HepG2 (cell line): ENCODE results near the gene OTUD7B. TPM values are rescaled to one million over a fixed set of nuclear protein-coding genes. Genes with fewer than 3 reads are reported as not detected.

ENCODE experiments used
- AGO2 ChIP-seq: fragments of 200-400 bp; formaldehyde crosslinking; optimal IDR thresholded peaks from 2 replicates; pipeline ENCODE3; 2017; ENCODE audit warnings: mild to moderate bottlenecking, low read depth, low read length, moderate library complexity
- CHD2 ChIP-seq: IDR thresholded peaks from 2 replicates; pipeline ENCODE4 v1.6.1; 2011; ENCODE audit warnings: low read depth, low read length, improper control_type of control experiment
- ETV6 ChIP-seq: sonication (generic); formaldehyde crosslinking; conservative IDR thresholded peaks from 2 replicates; pipeline ENCODE4 v1.4.0; 2020; ENCODE audit warnings: missing genetic modification reagents
- FOSL2 ChIP-seq: sonication (generic); formaldehyde crosslinking; IDR thresholded peaks from 2 replicates; pipeline ENCODE4 v1.4.0; 2020; ENCODE audit warnings: missing genetic modification reagents
- GFI1 ChIP-seq: sonication (generic); formaldehyde crosslinking; IDR thresholded peaks from 2 replicates; pipeline ENCODE4 v1.5.0; 2020; ENCODE audit warnings: missing genetic modification reagents, mild to moderate bottlenecking, borderline replicate concordance
- GLI4 ChIP-seq: sonication (generic); formaldehyde crosslinking; IDR thresholded peaks from 2 replicates; pipeline ENCODE4 v1.5.1; 2020; ENCODE audit warnings: missing genetic modification reagents, mild to moderate bottlenecking, moderate library complexity, borderline replicate concordance
- HHEX ChIP-seq: IDR thresholded peaks from 2 replicates; pipeline ENCODE4 v1.6.1; 2016; ENCODE audit warnings: control low read depth
- NFIC ChIP-seq: IDR thresholded peaks from 2 replicates; pipeline ENCODE4 v1.6.1; 2012; ENCODE audit warnings: mild to moderate bottlenecking, low read length, inconsistent platforms
- NR1H2 ChIP-seq: sonication (generic); formaldehyde crosslinking; IDR thresholded peaks from 2 replicates; pipeline ENCODE4 v1.8.1; 2022; ENCODE audit warnings: low read depth, missing genetic modification reagents, borderline replicate concordance
- POLR2AphosphoS2 ChIP-seq: IDR thresholded peaks from 2 replicates; pipeline ENCODE4 v1.6.1; 2011; ENCODE audit warnings: low read depth, low read length, improper control_type of control experiment
- RAD21 ChIP-seq: fragments of 450-650 bp; formaldehyde crosslinking; IDR thresholded peaks from 2 replicates; pipeline ENCODE4 v1.5.0; 2020; ENCODE audit warnings: mild to moderate bottlenecking
- REL ChIP-seq: sonication (generic); formaldehyde crosslinking; conservative IDR thresholded peaks from 2 replicates; pipeline ENCODE4 v1.8.0; 2022; ENCODE audit warnings: mild to moderate bottlenecking, missing genetic modification reagents, moderate library complexity
- RFXAP ChIP-seq: sonication (generic); formaldehyde crosslinking; IDR thresholded peaks from 2 replicates; pipeline ENCODE4 v1.4.0; 2020; ENCODE audit warnings: missing genetic modification reagents, borderline replicate concordance
- SRSF1 ChIP-seq: fragments of 200-400 bp; formaldehyde crosslinking; optimal IDR thresholded peaks from 2 replicates; pipeline ENCODE3; 2017; ENCODE audit warnings: mild to moderate bottlenecking, low read depth, low read length, moderate library complexity
- XBP1 ChIP-seq: sonication (generic); formaldehyde crosslinking; IDR thresholded peaks from 2 replicates; pipeline ENCODE4 v1.5.0; 2020; ENCODE audit warnings: missing genetic modification reagents
- ZBTB1 ChIP-seq: sonication (generic); formaldehyde crosslinking; IDR thresholded peaks from 2 replicates; pipeline ENCODE4 v1.4.0; 2020; ENCODE audit warnings: missing genetic modification reagents, borderline replicate concordance
- ZFP37 ChIP-seq: sonication (generic); formaldehyde crosslinking; IDR thresholded peaks from 2 replicates; pipeline ENCODE4 v1.4.0; 2020; ENCODE audit warnings: missing genetic modification reagents, borderline replicate concordance
- ZNF124 ChIP-seq: sonication (generic); formaldehyde crosslinking; IDR thresholded peaks from 2 replicates; pipeline ENCODE4 v1.4.0; 2020; ENCODE audit warnings: missing genetic modification reagents
- ZNF451 ChIP-seq: sonication (generic); formaldehyde crosslinking; IDR thresholded peaks from 2 replicates; pipeline ENCODE4 v1.5.0; 2020; ENCODE audit warnings: mild to moderate bottlenecking, missing genetic modification reagents
- ZNF460 ChIP-seq: sonication (generic); formaldehyde crosslinking; IDR thresholded peaks from 2 replicates; pipeline ENCODE4 v1.5.1; 2020; ENCODE audit warnings: missing genetic modification reagents, mild to moderate bottlenecking, borderline replicate concordance
- ZNF629 ChIP-seq: sonication (generic); formaldehyde crosslinking; conservative IDR thresholded peaks from 2 replicates; pipeline ENCODE4 v1.5.0; 2020; ENCODE audit warnings: missing genetic modification reagents
- ZNF710 ChIP-seq: sonication (generic); formaldehyde crosslinking; IDR thresholded peaks from 2 replicates; pipeline ENCODE4 v1.5.0; 2020; ENCODE audit warnings: mild to moderate bottlenecking, missing genetic modification reagents, borderline replicate concordance
- ZNF720 ChIP-seq: sonication (generic); formaldehyde crosslinking; IDR thresholded peaks from 2 replicates; pipeline ENCODE4 v1.4.0; 2020; ENCODE audit warnings: missing genetic modification reagents
- ZNF879 ChIP-seq: sonication (generic); formaldehyde crosslinking; IDR thresholded peaks from 2 replicates; pipeline ENCODE4 v1.8.1; 2023; ENCODE audit warnings: missing genetic modification reagents
- ZNF883 ChIP-seq: sonication (generic); formaldehyde crosslinking; IDR thresholded peaks from 2 replicates; pipeline ENCODE4 v1.5.1; 2020; ENCODE audit warnings: mild to moderate bottlenecking, missing genetic modification reagents; ENCODE audit errors: not compliant biosample characterization
- polyA plus RNA-seq, 8 experiments: library from polyadenylated mRNA; depleted of rRNA in 3 of 8; stranded (reverse) in 7 of 8; unstranded in 1 of 8; fragments of >200 nt; fragmentation: Illumina TruSeq in 4 of 8; extraction: Trizol in 4 of 8; gene quantifications; 2 replicates each; pipeline versions ENCODE4 v1.2.1 to v1.2.3, GENCODE V29; 2011 to 2016; ENCODE audit warnings: low read depth in 4 of 8, missing spikeins in 1 of 8, mixed read lengths in 1 of 8; ENCODE audit not compliant: insufficient read depth in 1 of 8
- total RNA-seq, 5 experiments: library from RNA; depleted of rRNA; stranded (reverse); fragments of >200 nt; fragmentation: Illumina TruSeq; extraction: Trizol; gene quantifications; 2 replicates each; pipeline ENCODE4 v1.2.3, GENCODE V29; 2016; ENCODE audit warnings: low read depth in 1 of 5
- TF ChIP-seq, protein P1 (sequence below): sonication (generic); formaldehyde crosslinking; IDR thresholded peaks from 2 replicates; pipeline ENCODE4 v1.4.0; 2020; ENCODE audit warnings: mild to moderate bottlenecking, missing genetic modification reagents
- TF ChIP-seq, protein P2 (sequence below): sonication (generic); formaldehyde crosslinking; IDR thresholded peaks from 2 replicates; pipeline ENCODE4 v1.4.0; 2020; ENCODE audit warnings: mild to moderate bottlenecking, low read depth, missing genetic modification reagents

Gene OTUD7B
- total and polyA plus RNA-seq, 2 of the 13 experiments (the other 11 are each of a cell fraction or from before 2014, with no cell fraction given) = 5.1 to 11.2 TPM

GRCh38 chr1:150010393-150011115 is at the start of gene OTUD7B (continued):
- peak; percentile 90 for TF ChIP-seq ZNF710
- no peak; the same call in 1 of the 2 replicates for TF ChIP-seq CHD2
- TF ChIP-seq HHEX = no peak
- no peak for TF ChIP-seq ZFP37 (CRISPR knock-in tag)
- no peak for TF ChIP-seq ZNF629 (CRISPR knock-in tag)
- no peak for TF ChIP-seq XBP1 (CRISPR knock-in tag)
- peak; percentile 77; the same call in 1 of the 2 replicates for TF ChIP-seq GFI1 (CRISPR knock-in tag)
- TF ChIP-seq ZNF883 (CRISPR knock-in tag) = peak; percentile 65
- TF ChIP-seq GLI4 (CRISPR knock-in tag) = no peak
- peak; percentile 60 for TF ChIP-seq NFIC
- no peak for TF ChIP-seq ZNF451
- TF ChIP-seq RFXAP = peak; percentile 67; the same call in 1 of the 2 replicates
- TF ChIP-seq ZBTB1 (CRISPR knock-in tag) = no peak
- TF ChIP-seq ZNF124 (CRISPR knock-in tag) = peak; percentile 84; the same call in 1 of the 2 replicates
- no peak for TF ChIP-seq POLR2AphosphoS2
- TF ChIP-seq ZNF720 = no peak
- peak; percentile 58 for TF ChIP-seq FOSL2 (CRISPR knock-in tag)
- peak; percentile 83 for TF ChIP-seq AGO2
- TF ChIP-seq, protein P1, sequence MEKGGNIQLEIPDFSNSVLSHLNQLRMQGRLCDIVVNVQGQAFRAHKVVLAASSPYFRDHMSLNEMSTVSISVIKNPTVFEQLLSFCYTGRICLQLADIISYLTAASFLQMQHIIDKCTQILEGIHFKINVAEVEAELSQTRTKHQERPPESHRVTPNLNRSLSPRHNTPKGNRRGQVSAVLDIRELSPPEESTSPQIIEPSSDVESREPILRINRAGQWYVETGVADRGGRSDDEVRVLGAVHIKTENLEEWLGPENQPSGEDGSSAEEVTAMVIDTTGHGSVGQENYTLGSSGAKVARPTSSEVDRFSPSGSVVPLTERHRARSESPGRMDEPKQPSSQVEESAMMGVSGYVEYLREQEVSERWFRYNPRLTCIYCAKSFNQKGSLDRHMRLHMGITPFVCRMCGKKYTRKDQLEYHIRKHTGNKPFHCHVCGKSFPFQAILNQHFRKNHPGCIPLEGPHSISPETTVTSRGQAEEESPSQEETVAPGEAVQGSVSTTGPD = 0 out of 2 replicates have a peak, but pooled peaks have one; percentile 22
- TF ChIP-seq REL (CRISPR knock-in tag) = no peak
- peak; percentile 84; the same call in 1 of the 2 replicates for TF ChIP-seq ZNF879 (CRISPR knock-in tag)
- TF ChIP-seq ZNF460 (CRISPR knock-in tag) = no peak; the same call in 1 of the 2 replicates
- TF ChIP-seq NR1H2 (CRISPR knock-in tag) = no peak
- TF ChIP-seq, protein P2, sequence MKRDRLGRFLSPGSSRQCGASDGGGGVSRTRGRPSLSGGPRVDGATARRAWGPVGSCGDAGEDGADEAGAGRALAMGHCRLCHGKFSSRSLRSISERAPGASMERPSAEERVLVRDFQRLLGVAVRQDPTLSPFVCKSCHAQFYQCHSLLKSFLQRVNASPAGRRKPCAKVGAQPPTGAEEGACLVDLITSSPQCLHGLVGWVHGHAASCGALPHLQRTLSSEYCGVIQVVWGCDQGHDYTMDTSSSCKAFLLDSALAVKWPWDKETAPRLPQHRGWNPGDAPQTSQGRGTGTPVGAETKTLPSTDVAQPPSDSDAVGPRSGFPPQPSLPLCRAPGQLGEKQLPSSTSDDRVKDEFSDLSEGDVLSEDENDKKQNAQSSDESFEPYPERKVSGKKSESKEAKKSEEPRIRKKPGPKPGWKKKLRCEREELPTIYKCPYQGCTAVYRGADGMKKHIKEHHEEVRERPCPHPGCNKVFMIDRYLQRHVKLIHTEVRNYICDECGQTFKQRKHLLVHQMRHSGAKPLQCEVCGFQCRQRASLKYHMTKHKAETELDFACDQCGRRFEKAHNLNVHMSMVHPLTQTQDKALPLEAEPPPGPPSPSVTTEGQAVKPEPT (CRISPR knock-in tag) = no peak
- peak; percentile 51 for TF ChIP-seq SRSF1
- peak; percentile 78; the same call in 1 of the 2 replicates for TF ChIP-seq ETV6 (CRISPR knock-in tag)
- TF ChIP-seq RAD21 (CRISPR knock-in tag) = peak; percentile 62
